MM.1S (cell line): Measurements from ENCODE around the gene APBB2.

Experiments
- CTCF ChIP-seq: fragments of 300-600 bp; sonication (generic); IDR thresholded peaks from 2 replicates; pipeline ENCODE4 v1.5.1; 2016; ENCODE audit warnings: antibody characterized with exemption, low read length, mixed read lengths
- EZH2phosphoT487 ChIP-seq: fragments of 300-600 bp; sonication (generic); IDR thresholded peaks from 2 replicates; pipeline ENCODE4 v1.6.1; 2018; ENCODE audit warnings: antibody characterized with exemption, low read length

DNA sequence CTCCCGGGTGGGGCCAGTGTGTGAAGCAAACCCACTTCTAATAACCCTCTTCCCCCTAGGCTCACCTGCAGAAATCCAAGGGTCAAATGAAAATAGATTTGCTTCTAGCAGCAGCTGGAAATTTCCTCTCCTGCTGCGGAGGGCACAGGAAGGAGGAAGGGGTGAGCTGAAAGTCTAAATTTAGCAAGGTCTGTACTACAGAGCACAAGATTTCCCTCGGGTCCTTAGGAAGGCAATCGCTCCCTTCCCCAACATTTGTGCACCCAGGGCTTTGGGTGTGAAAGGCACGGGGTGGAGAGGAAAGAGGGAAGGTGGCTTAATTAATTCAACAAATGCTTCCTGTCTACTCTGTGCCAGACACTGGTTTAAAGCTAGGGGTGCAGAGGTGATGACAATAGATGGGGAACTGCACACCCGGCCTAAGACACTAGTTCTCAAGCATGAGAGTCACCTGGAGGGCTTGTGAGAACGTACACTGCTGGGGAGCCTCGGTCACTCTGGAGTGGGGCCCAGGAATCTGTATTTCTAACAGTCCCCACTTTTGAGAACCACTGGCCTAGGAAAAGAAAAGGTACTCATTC lies 260.2 kb downstream of the APBB2 start:
- TF ChIP-seq CTCF = no peak
- TF ChIP-seq EZH2phosphoT487 = no peak
